HG02970 (cell line): ENCODE results near the gene CDHR3.

Source experiments
- ATAC-seq: cut with Tn5 transposase; IDR thresholded peaks from one replicate; pipeline ENCODE4 v1.9.1; 2021; ENCODE audit warnings: mild to moderate bottlenecking, moderate library complexity, moderate number of reproducible peaks; ENCODE audit not compliant: unreplicated experiment, low FRiP score

Gene CDHR3

GRCh38 chr7:106062521-106062931 lies 99.5 kb downstream of the CDHR3 start:
- no peak for ATAC-seq

- ATAC-seq = no peak
These were observed 100.0 kb downstream of the CDHR3 start for GRCh38 chr7:106063024-106063423.

- ATAC-seq = no peak
These were observed 100.6 kb downstream of the CDHR3 start for GRCh38 chr7:106063692-106064091.

GRCh38 chr7:106064316-106064715 lies 101.3 kb downstream of the CDHR3 start:
- no peak for ATAC-seq

GRCh38 chr7:106064771-106065574 lies 101.9 kb downstream of the CDHR3 start:
- no peak for ATAC-seq

- ATAC-seq = no peak
These were observed 102.8 kb downstream of the CDHR3 start for GRCh38 chr7:106065575-106066500.

GRCh38 chr7:106067678-106068077 lies 104.6 kb downstream of the CDHR3 start:
- no peak for ATAC-seq

- ATAC-seq = no peak
These were observed 105.5 kb downstream of the CDHR3 start for GRCh38 chr7:106068538-106068961.

- no peak for ATAC-seq
These were observed 105.9 kb downstream of the CDHR3 start for GRCh38 chr7:106068986-106069385.

GRCh38 chr7:106069471-106070200 lies 106.6 kb downstream of the CDHR3 start:
- no peak for ATAC-seq

GRCh38 chr7:106070201-106070551 lies 107.1 kb downstream of the CDHR3 start:
- ATAC-seq = no peak

GRCh38 chr7:106070567-106071254 lies 107.6 kb downstream of the CDHR3 start:
- ATAC-seq = no peak

GRCh38 chr7:106071356-106071998 lies 108.4 kb downstream of the CDHR3 start:
- peak; percentile 96 for ATAC-seq

GRCh38 chr7:106071999-106072714 lies 109.1 kb downstream of the CDHR3 start:
- peak; percentile 1 for ATAC-seq

GRCh38 chr7:106072715-106073091 lies 109.6 kb downstream of the CDHR3 start:
- ATAC-seq = no peak

- no peak for ATAC-seq
These were observed 110.6 kb downstream of the CDHR3 start for GRCh38 chr7:106073701-106074100.

- ATAC-seq = no peak
These were observed 111.2 kb downstream of the CDHR3 start for GRCh38 chr7:106074257-106074656.

GRCh38 chr7:106075937-106076336 lies 112.9 kb downstream of the CDHR3 start:
- ATAC-seq = no peak

- ATAC-seq = no peak
These were observed 113.5 kb downstream of the CDHR3 start for GRCh38 chr7:106076537-106076936.
